A673 (cell line): ENCODE measurements around the gene HIKESHI.

Experiments used
- CTCF ChIP-seq: fragments of 300-800, 200-600 bp; sonication (generic); conservative IDR thresholded peaks from 2 replicates; pipeline ENCODE4 v1.5.1; 2017; ENCODE audit warnings: low read depth, mild to moderate bottlenecking, antibody characterized with exemption, low read length, moderate library complexity, mixed read lengths
- EZH2 ChIP-seq: fragments of 200-600 bp; sonication (generic); IDR thresholded peaks from 2 replicates; pipeline ENCODE4 v1.6.1; 2017; ENCODE audit warnings: borderline replicate concordance, low read depth, mild to moderate bottlenecking, mixed read lengths, antibody characterized with exemption, low read length; ENCODE audit not compliant: poor library complexity, severe bottlenecking

GRCh38 chr11:86337227-86337626 is 35.2 kb downstream of the HIKESHI start:
- TF ChIP-seq CTCF: no peak
- no peak for TF ChIP-seq EZH2
